ENCODE data around the gene VPS72.

The VPS72 gene

DNA sequence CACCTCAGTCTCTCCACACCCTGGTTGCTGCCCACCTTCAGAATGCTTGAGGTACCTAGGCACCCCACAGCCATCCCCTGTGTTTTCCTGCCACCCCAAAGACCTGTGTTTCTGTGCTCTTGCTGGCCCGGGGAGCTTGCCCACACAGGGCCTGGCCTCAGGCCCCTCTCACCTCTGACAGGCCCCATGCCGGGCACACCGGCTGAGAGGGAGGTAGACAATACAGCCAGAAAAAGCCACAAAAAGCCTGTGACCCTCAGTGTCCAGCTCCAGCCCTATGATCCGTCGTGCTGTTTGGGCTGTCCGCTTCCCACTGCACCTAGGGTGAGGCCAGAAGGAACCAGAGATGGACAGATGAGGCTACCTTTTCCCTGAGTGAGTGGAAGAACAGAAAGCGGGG is 55.0 kb downstream of the VPS72 start:
- TF ChIP-seq POLR2AphosphoS5 (IDR thresholded peaks at IDR 0.05; ENCODE audit: low read depth) = no peak
- TF ChIP-seq, protein P1, sequence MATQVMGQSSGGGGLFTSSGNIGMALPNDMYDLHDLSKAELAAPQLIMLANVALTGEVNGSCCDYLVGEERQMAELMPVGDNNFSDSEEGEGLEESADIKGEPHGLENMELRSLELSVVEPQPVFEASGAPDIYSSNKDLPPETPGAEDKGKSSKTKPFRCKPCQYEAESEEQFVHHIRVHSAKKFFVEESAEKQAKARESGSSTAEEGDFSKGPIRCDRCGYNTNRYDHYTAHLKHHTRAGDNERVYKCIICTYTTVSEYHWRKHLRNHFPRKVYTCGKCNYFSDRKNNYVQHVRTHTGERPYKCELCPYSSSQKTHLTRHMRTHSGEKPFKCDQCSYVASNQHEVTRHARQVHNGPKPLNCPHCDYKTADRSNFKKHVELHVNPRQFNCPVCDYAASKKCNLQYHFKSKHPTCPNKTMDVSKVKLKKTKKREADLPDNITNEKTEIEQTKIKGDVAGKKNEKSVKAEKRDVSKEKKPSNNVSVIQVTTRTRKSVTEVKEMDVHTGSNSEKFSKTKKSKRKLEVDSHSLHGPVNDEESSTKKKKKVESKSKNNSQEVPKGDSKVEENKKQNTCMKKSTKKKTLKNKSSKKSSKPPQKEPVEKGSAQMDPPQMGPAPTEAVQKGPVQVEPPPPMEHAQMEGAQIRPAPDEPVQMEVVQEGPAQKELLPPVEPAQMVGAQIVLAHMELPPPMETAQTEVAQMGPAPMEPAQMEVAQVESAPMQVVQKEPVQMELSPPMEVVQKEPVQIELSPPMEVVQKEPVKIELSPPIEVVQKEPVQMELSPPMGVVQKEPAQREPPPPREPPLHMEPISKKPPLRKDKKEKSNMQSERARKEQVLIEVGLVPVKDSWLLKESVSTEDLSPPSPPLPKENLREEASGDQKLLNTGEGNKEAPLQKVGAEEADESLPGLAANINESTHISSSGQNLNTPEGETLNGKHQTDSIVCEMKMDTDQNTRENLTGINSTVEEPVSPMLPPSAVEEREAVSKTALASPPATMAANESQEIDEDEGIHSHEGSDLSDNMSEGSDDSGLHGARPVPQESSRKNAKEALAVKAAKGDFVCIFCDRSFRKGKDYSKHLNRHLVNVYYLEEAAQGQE (IDR thresholded peaks at IDR 0.05; ENCODE audit: insufficient replicate concordance, low read depth) = no peak
- TF ChIP-seq GABPA (IDR thresholded peaks at IDR 0.05; ENCODE audit: low read depth) = no peak
- TF ChIP-seq SPI1 (IDR thresholded peaks at IDR 0.05; ENCODE audit: borderline replicate concordance, low read depth) = no peak
- TF ChIP-seq, protein P2, sequence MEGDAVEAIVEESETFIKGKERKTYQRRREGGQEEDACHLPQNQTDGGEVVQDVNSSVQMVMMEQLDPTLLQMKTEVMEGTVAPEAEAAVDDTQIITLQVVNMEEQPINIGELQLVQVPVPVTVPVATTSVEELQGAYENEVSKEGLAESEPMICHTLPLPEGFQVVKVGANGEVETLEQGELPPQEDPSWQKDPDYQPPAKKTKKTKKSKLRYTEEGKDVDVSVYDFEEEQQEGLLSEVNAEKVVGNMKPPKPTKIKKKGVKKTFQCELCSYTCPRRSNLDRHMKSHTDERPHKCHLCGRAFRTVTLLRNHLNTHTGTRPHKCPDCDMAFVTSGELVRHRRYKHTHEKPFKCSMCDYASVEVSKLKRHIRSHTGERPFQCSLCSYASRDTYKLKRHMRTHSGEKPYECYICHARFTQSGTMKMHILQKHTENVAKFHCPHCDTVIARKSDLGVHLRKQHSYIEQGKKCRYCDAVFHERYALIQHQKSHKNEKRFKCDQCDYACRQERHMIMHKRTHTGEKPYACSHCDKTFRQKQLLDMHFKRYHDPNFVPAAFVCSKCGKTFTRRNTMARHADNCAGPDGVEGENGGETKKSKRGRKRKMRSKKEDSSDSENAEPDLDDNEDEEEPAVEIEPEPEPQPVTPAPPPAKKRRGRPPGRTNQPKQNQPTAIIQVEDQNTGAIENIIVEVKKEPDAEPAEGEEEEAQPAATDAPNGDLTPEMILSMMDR (IDR thresholded peaks at IDR 0.05; ENCODE audit: insufficient read depth, low read length) = no peak
- Histone ChIP-seq H3K4me3 (replicated peaks; ENCODE audit: insufficient read depth, low read length) (no peak overlapping the region), H3K27ac (replicated peaks) (no peak overlapping the region), H3K27me3 (ENCODE audit: insufficient read depth, poor library complexity, severe bottlenecking) (peaks cover 3% of the 10 kb centered on the region)
- no peak for DNase-seq (ENCODE audit: low read depth in 1 of 2, low spot score in 1 of 2)

DNA sequence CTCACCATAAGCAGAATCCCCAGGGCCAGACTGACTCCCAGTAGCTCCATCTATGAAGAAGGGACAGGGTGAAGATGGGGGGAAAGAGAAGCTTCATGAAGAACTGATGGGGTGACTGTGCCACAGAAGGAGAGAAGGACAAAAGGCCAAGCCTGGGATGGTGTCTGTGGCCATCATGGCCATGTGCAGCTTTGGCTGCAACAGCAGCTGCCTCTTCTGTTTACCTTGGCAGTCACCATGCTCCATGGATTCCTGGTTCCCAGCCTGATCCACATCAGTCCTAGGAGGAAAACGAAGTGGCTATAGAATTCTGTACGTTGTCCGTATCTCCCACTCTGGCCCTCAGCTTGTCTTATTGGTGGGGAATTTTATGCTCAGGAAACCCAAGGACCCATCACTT is 55.6 kb downstream of the VPS72 start:
- Histone ChIP-seq H3K4me3 (replicated peaks; ENCODE audit: insufficient read depth, low read length) (no peak overlapping the region), H3K27me3 (ENCODE audit: insufficient read depth, poor library complexity, severe bottlenecking) (peaks cover 3% of the 10 kb centered on the region), H3K27ac (replicated peaks) (no peak overlapping the region)
- no peak for TF ChIP-seq POLR2AphosphoS5 (IDR thresholded peaks at IDR 0.05; ENCODE audit: low read depth)
- no peak for TF ChIP-seq SPI1 (IDR thresholded peaks at IDR 0.05; ENCODE audit: borderline replicate concordance, low read depth)
- no peak for TF ChIP-seq GABPA (IDR thresholded peaks at IDR 0.05; ENCODE audit: low read depth)
- TF ChIP-seq, protein P2 (IDR thresholded peaks at IDR 0.05; ENCODE audit: insufficient read depth, low read length) = no peak
- TF ChIP-seq, protein P1 (IDR thresholded peaks at IDR 0.05; ENCODE audit: insufficient replicate concordance, low read depth) = no peak
- no peak for DNase-seq (ENCODE audit: low read depth in 1 of 2, low spot score in 1 of 2)

DNA sequence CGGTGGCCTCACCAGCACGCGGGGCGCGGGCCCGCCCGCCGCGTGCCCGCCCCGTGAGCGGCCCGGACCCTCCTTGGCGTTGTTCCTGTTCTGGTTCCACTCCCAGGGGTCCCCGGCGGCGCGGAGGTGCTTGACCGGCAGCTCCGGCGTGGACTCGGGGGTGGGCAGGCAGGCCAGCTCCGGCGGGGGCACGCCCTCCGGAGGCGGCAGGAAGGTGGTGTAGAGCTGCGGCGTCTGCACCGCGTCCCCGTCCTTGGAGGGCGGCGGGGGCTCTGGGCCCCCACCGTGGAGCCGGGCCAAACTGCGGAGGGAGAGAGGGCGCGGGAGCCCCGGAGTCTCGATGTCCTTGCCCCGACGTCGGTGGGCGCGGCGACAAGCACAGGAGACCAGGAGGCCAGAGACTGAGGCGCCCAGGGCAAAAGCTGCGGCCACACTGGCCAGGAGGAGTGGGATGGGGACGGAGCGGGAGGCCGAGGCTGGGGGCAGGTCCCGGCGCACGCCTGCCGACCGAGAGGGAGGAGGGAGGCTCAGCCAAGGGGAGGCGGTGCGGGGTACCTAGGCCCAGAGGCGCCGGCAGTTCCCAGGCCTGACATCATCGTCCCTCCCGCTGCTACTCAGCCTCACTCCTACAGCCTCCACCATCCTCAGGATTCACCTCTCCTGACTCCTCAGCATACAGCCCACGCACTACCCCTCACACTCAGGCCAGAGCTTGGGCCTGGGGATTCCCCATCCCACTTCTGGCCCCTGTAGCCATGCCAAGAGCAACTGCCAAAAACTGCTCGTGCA is 56.8 kb downstream of the VPS72 start:
- Histone ChIP-seq H3K27ac (replicated peaks) (no peak overlapping the region), H3K27me3 (ENCODE audit: insufficient read depth, poor library complexity, severe bottlenecking) (peaks cover 3% of the 10 kb centered on the region), H3K4me3 (replicated peaks; ENCODE audit: insufficient read depth, low read length) (no peak overlapping the region)
- TF ChIP-seq POLR2AphosphoS5 (IDR thresholded peaks at IDR 0.05; ENCODE audit: low read depth) (no peak), GABPA (IDR thresholded peaks at IDR 0.05; ENCODE audit: low read depth) (no peak), SPI1 (IDR thresholded peaks at IDR 0.05; ENCODE audit: borderline replicate concordance, low read depth) (no peak)
- TF ChIP-seq, protein P2 (IDR thresholded peaks at IDR 0.05; ENCODE audit: insufficient read depth, low read length) = no peak
- TF ChIP-seq, protein P1 (IDR thresholded peaks at IDR 0.05; ENCODE audit: insufficient replicate concordance, low read depth) = no peak
- no peak for DNase-seq (ENCODE audit: low read depth in 1 of 2, low spot score in 1 of 2)

All from HL-60 (cell line).